K562 (cell line): ENCODE results near the gene ACP4. TPM values are rescaled to one million over a fixed set of nuclear protein-coding genes. Genes with fewer than 3 reads are reported as not detected.

Experiments used
- ATAC-seq: fragments of 200-7000 bp; cut with Tn5 transposase; 3 replicates; pipeline ENCODE4 v1.9.1; 2020; ENCODE audit warnings: moderate library complexity
- BruUV-seq: library from RNA; stranded (reverse); fragments of 400-500 nt; replicated peaks from 2 replicates; lab custom pipeline; 2021; lab: Mats Ljungman, UMichigan
- CTCF ChIA-PET: fragments of 300-600 bp; formaldehyde crosslinking; extraction: SDS; loops from one replicate; lab custom pipeline; 2021; ENCODE audit warnings: low intra/inter-chr PET ratio; lab: Yijun Ruan, JAX
- POLR2A ChIA-PET: fragments of 300-600, 350-650 bp; sonication (Branson Sonifier 250); formaldehyde crosslinking; extraction: SDS; loops from one replicate; lab custom pipeline; 2021; ENCODE audit warnings: antibody characterized with exemption, inconsistent platforms; lab: Yijun Ruan, JAX
- DNase-seq, 4 experiments: peaks; one replicate each; pipeline versions ENCODE4 v3.0.0 to v3.0.0-alpha.2; 2011 to 2018; ENCODE audit warnings: low spot score in 3 of 4, mixed read lengths in 3 of 4; ENCODE audit errors: extremely low read depth in 1 of 4
- FAIRE-seq: peaks from 2 replicates; lab custom pipeline; 2011; peaks lifted over from hg19 to GRCh38; lab: Jason Lieb, UNC
- H2AFZ ChIP-seq: 2 replicates; pipeline ENCODE4 v1.6.0; 2011; ENCODE audit warnings: low read depth, low read length, control low read depth, inconsistent platforms
- H3K27ac ChIP-seq: fragments of 200-600 bp; 3 replicates; pipeline ENCODE4 v1.8.0; 2011; ENCODE audit warnings: low read depth, mild to moderate bottlenecking, control low read depth, inconsistent platforms, low read length, moderate library complexity, mixed read lengths; ENCODE audit errors: extremely low read depth
- H3K27me3 ChIP-seq, 2 experiments: fragments of 300-600 bp in 1 of 2; 2 replicates in 1 of 2; 3 replicates in 1 of 2; pipeline versions ENCODE4 v1.6.0 to v1.8.0; 2011; ENCODE audit warnings: inconsistent platforms in 2 of 2, low read length in 2 of 2, mild to moderate bottlenecking in 1 of 2, mixed read lengths in 1 of 2, moderate library complexity in 1 of 2; ENCODE audit not compliant: control insufficient read depth in 2 of 2, insufficient read depth in 2 of 2
- H3K36me3 ChIP-seq: fragments of 300-600 bp; 3 replicates; pipeline ENCODE4 v1.8.0; 2011; ENCODE audit warnings: mild to moderate bottlenecking, low read length, inconsistent platforms; ENCODE audit not compliant: control insufficient read depth, insufficient read depth
- H3K4me1 ChIP-seq, 2 experiments: fragments of 200-600 bp in 1 of 2; replicated peaks in 1 of 2; 2 replicates in 1 of 2; 3 replicates in 1 of 2; pipeline versions ENCODE4 v1.5.1 to v1.8.0; 2011; ENCODE audit warnings: inconsistent platforms in 2 of 2, low read length in 2 of 2, mild to moderate bottlenecking in 1 of 2, mixed read lengths in 1 of 2, moderate library complexity in 1 of 2; ENCODE audit not compliant: control insufficient read depth in 2 of 2, insufficient read depth in 2 of 2
- H3K4me2 ChIP-seq: 2 replicates; pipeline ENCODE4 v1.6.1; 2011; ENCODE audit warnings: low read length, control low read depth, inconsistent platforms, mixed read lengths; ENCODE audit not compliant: insufficient read depth
- H3K4me3 ChIP-seq: fragments of 200-600 bp; sonication (generic), shearing (Covaris generic); 2 replicates; pipeline ENCODE4 v1.5.1; 2016; ENCODE audit warnings: control low read depth, inconsistent platforms
- H3K79me2 ChIP-seq: fragments of 200-600 bp; 3 replicates; pipeline ENCODE4 v1.8.0; 2011; ENCODE audit warnings: low read length, inconsistent platforms; ENCODE audit not compliant: control insufficient read depth, insufficient read depth
- H3K9ac ChIP-seq, 2 experiments: 2 replicates each; pipeline versions ENCODE4 v1.6.0 to v1.6.1; 2011; ENCODE audit warnings: low read depth in 2 of 2, low read length in 2 of 2, control low read depth in 1 of 2, inconsistent platforms in 1 of 2, mild to moderate bottlenecking in 1 of 2, mixed read lengths in 1 of 2; ENCODE audit not compliant: insufficient read depth in 1 of 2
- H3K9me1 ChIP-seq: one replicate; pipeline ENCODE4 v1.6.0; 2011; ENCODE audit warnings: inconsistent platforms, mild to moderate bottlenecking, low read length, moderate library complexity; ENCODE audit not compliant: control insufficient read depth, insufficient read depth
- H3K9me3 ChIP-seq: replicated peaks from 2 replicates; pipeline ENCODE4 v1.5.1; 2011; ENCODE audit warnings: low read depth, low read length, inconsistent platforms; ENCODE audit not compliant: control insufficient read depth, insufficient read depth
- H4K20me1 ChIP-seq: replicated peaks from 2 replicates; pipeline ENCODE4 v1.6.1; 2011; ENCODE audit warnings: low read length, inconsistent platforms, mixed read lengths; ENCODE audit not compliant: control insufficient read depth, insufficient read depth
- GATAD2B ChIP-seq: fragments of 450-650 bp; IDR thresholded peaks from 2 replicates; pipeline ENCODE4 v1.6.1; 2017; ENCODE audit warnings: mild to moderate bottlenecking, borderline replicate concordance
- KHSRP ChIP-seq: fragments of 450-650 bp; IDR thresholded peaks from 2 replicates; pipeline ENCODE4 v1.6.1; 2017
- MED1 ChIP-seq: sonication (generic); formaldehyde crosslinking; IDR thresholded peaks from 2 replicates; pipeline ENCODE4 v1.8.1; 2023; ENCODE audit warnings: missing genetic modification reagents, borderline replicate concordance
- SIX5 ChIP-seq, 2 experiments: IDR thresholded peaks; 2 replicates each; pipeline ENCODE4 v1.6.1; 2011; ENCODE audit warnings: low read length in 2 of 2, borderline replicate concordance in 1 of 2, low read depth in 1 of 2, mild to moderate bottlenecking in 1 of 2, moderate library complexity in 1 of 2; ENCODE audit not compliant: insufficient read depth in 1 of 2
- SP1 ChIP-seq: sonication (generic); formaldehyde crosslinking; IDR thresholded peaks from 2 replicates; pipeline ENCODE4 v1.8.1; 2022; ENCODE audit warnings: mild to moderate bottlenecking, missing genetic modification reagents
- ZFX ChIP-seq: sonication (generic); formaldehyde crosslinking; IDR thresholded peaks from 2 replicates; pipeline ENCODE4 v1.8.0; 2022; ENCODE audit warnings: mild to moderate bottlenecking, missing genetic modification reagents, moderate library complexity
- WGBS: fragments of 100-300 bp; shearing (Covaris generic); methylation state at CpG from one replicate; pipeline ENCODE4 v1.1.6; 2016; ENCODE audit warnings: low coverage, mixed read lengths; ENCODE audit not compliant: insufficient coverage; ENCODE audit errors: missing lambda C conversion rate; 5-methylcytosine and 5-hydroxymethylcytosine counted together
- in situ Hi-C: fragments of 300-500 bp; cut with MboI; formaldehyde crosslinking; loops from 4 replicates; pipeline ENCODE4 v1.15.0; 2018; ENCODE audit warnings: inconsistent platforms, mixed read lengths
- intact Hi-C: fragments of 100-400 bp; cut with micrococcal nuclease; formaldehyde crosslinking; loops from 2 replicates; pipeline ENCODE4 v1.14.2; 2022
- polyA plus RNA-seq, 8 experiments: library from polyadenylated mRNA; depleted of rRNA in 4 of 8; stranded (reverse) in 5 of 8; unstranded in 3 of 8; fragments of >200 nt; fragmentation: Nextera tagmentation in 2 of 8; fragmentation: Illumina TruSeq in 1 of 8; extraction: Ambion mirVana in 2 of 8; extraction: Trizol in 1 of 8; gene quantifications; 2 replicates each; pipeline versions ENCODE4 v1.2.1 to v1.2.3, GENCODE V29; 2011 to 2014; ENCODE audit warnings: inconsistent platforms in 1 of 8, missing spikeins in 1 of 8
- total RNA-seq, 7 experiments: library from RNA; depleted of rRNA in 6 of 7; stranded (reverse); fragments of >200 nt in 6 of 7; fragmentation: Illumina TruSeq in 2 of 7; extraction: Trizol in 2 of 7; gene quantifications; 2 replicates each; pipeline versions ENCODE4 v1.2.1 to v1.2.3, GENCODE V29; 2011 to 2021; ENCODE audit warnings: low replicate concordance in 1 of 7

Gene ACP4
- total and polyA plus RNA-seq, 9 of the 15 experiments (the other 6 are each of a cell fraction or from before 2014, with no cell fraction given) = not detected

GRCh38 chr19:50778906-50779430 is 11.2 kb upstream of the ACP4 start:
- H3K9me3 ChIP-seq = no peaks in the 10 kb centered on the region
- no peak overlapping the region for H3K9ac ChIP-seq
- FAIRE-seq (no peak), ATAC-seq (no peak), DNase-seq (peak in 2 of 4 experiments; percentile 54 to 57)
- peaks cover 23 to 30% of the 10 kb centered on the region in 2 experiments; a peak in 4 of 5 replicates for H3K4me1 ChIP-seq
- no TSS peak for BruUV-seq
- WGBS = 31% methylated on average over 7 of the region's 7 CpGs
- H3K79me2 ChIP-seq = no peaks in the 10 kb centered on the region
- intact Hi-C loops = no loop called here
- H3K27me3 ChIP-seq = no peaks in the 10 kb centered on the region
- H3K4me3 ChIP-seq = no peak overlapping the region
- TF ChIP-seq KHSRP (no peak), ZFX (CRISPR knock-in tag) (0 out of 2 replicates have a peak, but pooled peaks have one; percentile 10), SP1 (CRISPR knock-in tag) (peak; percentile 40; the same call in 1 of the 2 replicates), SIX5 (IDR thresholded peaks at IDR 0.05; ENCODE audit: borderline replicate concordance in 1 of 2, insufficient read depth in 1 of 2, low read depth in 1 of 2, low read length in 2 of 2) (no peak), MED1 (CRISPR knock-in tag) (no peak), GATAD2B (no peak)
- in situ Hi-C loops = no loop called here
- no peaks in the 10 kb centered on the region for H3K9me1 ChIP-seq
- no peaks in the 10 kb centered on the region for H3K36me3 ChIP-seq
- ChIA-PET CTCF (interaction anchor here (1.4 kb wide), 1 partner anchor 74 kb away, joined by 7 read pairs; no protein-coding TSS in a partner anchor), POLR2A (interaction anchor here (0.6 to 2.9 kb wide), 15 partner anchors 14 to 351 kb away, joined by 3 to 13 read pairs (median 3); partner anchors contain the start of gene CLEC11A)
- H3K4me2 ChIP-seq = no peak overlapping the region
- H3K27ac ChIP-seq = no peak overlapping the region
- H2AFZ ChIP-seq = no peak overlapping the region
- no peaks in the 10 kb centered on the region for H4K20me1 ChIP-seq
